MM.1S (cell line): ENCODE data around the gene GPR179.

Experiments
- DNase-seq: peaks from one replicate; pipeline ENCODE4 v3.0.0-alpha.2; 2015
- H2AFZ ChIP-seq: fragments of 300-600 bp; sonication (generic); 2 replicates; pipeline ENCODE4 v1.6.0; 2016; ENCODE audit warnings: antibody characterized with exemption, low read length
- H3F3A ChIP-seq: fragments of 300-600 bp; sonication (generic); 2 replicates; pipeline ENCODE4 v1.6.1; 2016; ENCODE audit warnings: mild to moderate bottlenecking, antibody characterized with exemption, low read length, moderate library complexity, mixed read lengths; ENCODE audit not compliant: insufficient read depth
- H3K27ac ChIP-seq: fragments of 300-600 bp; sonication (generic); 2 replicates; pipeline ENCODE4 v1.5.1; 2016; ENCODE audit warnings: mild to moderate bottlenecking, low read length
- H3K27me3 ChIP-seq: fragments of 300-600 bp; sonication (generic); replicated peaks from 2 replicates; pipeline ENCODE4 v1.6.0; 2016; ENCODE audit warnings: low read length; ENCODE audit not compliant: insufficient read depth
- H3K36me3 ChIP-seq: fragments of 300-600 bp; sonication (generic); replicated peaks from 2 replicates; pipeline ENCODE4 v1.6.1; 2016; ENCODE audit warnings: mild to moderate bottlenecking, low read length, mixed read lengths; ENCODE audit not compliant: insufficient read depth
- H3K4me1 ChIP-seq: fragments of 300-600 bp; sonication (generic); 2 replicates; pipeline ENCODE4 v1.6.1; 2016; ENCODE audit warnings: low read length, mixed read lengths
- H3K4me2 ChIP-seq: fragments of 300-600 bp; sonication (generic); 2 replicates; pipeline ENCODE4 v1.6.0; 2016; ENCODE audit warnings: low read depth, low read length
- H3K4me3 ChIP-seq: fragments of 300-600 bp; sonication (generic); 2 replicates; pipeline ENCODE4 v1.5.1; 2016; ENCODE audit warnings: low read length, mixed read lengths
- H3K79me2 ChIP-seq: fragments of 300-600 bp; sonication (generic); 2 replicates; pipeline ENCODE4 v1.6.1; 2016; ENCODE audit warnings: mixed run types, low read length, mixed read lengths
- H3K9ac ChIP-seq: fragments of 300-600 bp; sonication (generic); 2 replicates; pipeline ENCODE4 v1.6.1; 2016; ENCODE audit warnings: low read length, mixed read lengths
- H3K9me2 ChIP-seq: fragments of 300-600 bp; sonication (generic); replicated peaks from 2 replicates; pipeline ENCODE4 v1.6.1; 2016; ENCODE audit warnings: mild to moderate bottlenecking, low read length, mixed read lengths; ENCODE audit not compliant: insufficient read depth
- H3K9me3 ChIP-seq: fragments of 300-600 bp; sonication (generic); replicated peaks from 2 replicates; pipeline ENCODE4 v1.6.1; 2016; ENCODE audit warnings: mild to moderate bottlenecking, low read length, mixed read lengths; ENCODE audit not compliant: insufficient read depth
- H4K20me1 ChIP-seq: fragments of 300-600 bp; sonication (generic); 2 replicates; pipeline ENCODE4 v1.6.1; 2016; ENCODE audit warnings: mild to moderate bottlenecking, low read length, moderate library complexity, mixed read lengths; ENCODE audit not compliant: insufficient read depth
- CTCF ChIP-seq: fragments of 300-600 bp; sonication (generic); IDR thresholded peaks from 2 replicates; pipeline ENCODE4 v1.5.1; 2016; ENCODE audit warnings: antibody characterized with exemption, low read length, mixed read lengths
- EZH2 ChIP-seq: fragments of 300-600 bp; sonication (generic); optimal IDR thresholded peaks from 2 replicates; pipeline ENCODE3; 2017; ENCODE audit warnings: low read depth, mild to moderate bottlenecking, antibody characterized with exemption, low read length, mixed read lengths
- EZH2phosphoT487 ChIP-seq: fragments of 300-600 bp; sonication (generic); IDR thresholded peaks from 2 replicates; pipeline ENCODE4 v1.6.1; 2018; ENCODE audit warnings: antibody characterized with exemption, low read length

Gene GPR179

GRCh38 chr17:38325221-38325851 lies 18.4 kb downstream of the GPR179 start:
- Histone ChIP-seq H3K9me2 (no peaks in the 10 kb centered on the region), H4K20me1 (no peaks in the 10 kb centered on the region), H3K27ac (no peak overlapping the region), H3K9me3 (no peaks in the 10 kb centered on the region), H3K36me3 (peaks cover 3% of the 10 kb centered on the region; the same call in 1 of the 2 replicates), H2AFZ (no peak overlapping the region), H3K4me1 (no peaks in the 10 kb centered on the region), H3F3A (no peaks in the 10 kb centered on the region), H3K9ac (no peak overlapping the region), H3K4me3 (no peak overlapping the region), H3K79me2 (no peaks in the 10 kb centered on the region), H3K4me2 (no peak overlapping the region), H3K27me3 (no peaks in the 10 kb centered on the region)
- no peak for DNase-seq
- TF ChIP-seq EZH2phosphoT487 (no peak), CTCF (no peak), EZH2 (no peak)

- Histone ChIP-seq H3K9ac (no peak overlapping the region), H3K4me1 (no peaks in the 10 kb centered on the region), H3K9me2 (no peaks in the 10 kb centered on the region), H3K4me3 (no peak overlapping the region), H3F3A (no peaks in the 10 kb centered on the region), H4K20me1 (no peaks in the 10 kb centered on the region), H3K9me3 (no peaks in the 10 kb centered on the region), H3K27ac (no peak overlapping the region), H2AFZ (no peak overlapping the region), H3K4me2 (no peak overlapping the region), H3K27me3 (no peaks in the 10 kb centered on the region), H3K79me2 (no peaks in the 10 kb centered on the region), H3K36me3 (peaks cover 3% of the 10 kb centered on the region; the same call in 1 of the 2 replicates)
- no peak for DNase-seq
- no peak for TF ChIP-seq EZH2phosphoT487
- TF ChIP-seq EZH2, result no peak
- TF ChIP-seq CTCF, result no peak
These were observed 19.0 kb downstream of the GPR179 start for GRCh38 chr17:38324772-38325171.

GRCh38 chr17:38324141-38324697 lies 19.5 kb downstream of the GPR179 start:
- Histone ChIP-seq H3K9ac (no peak overlapping the region), H3K27ac (no peak overlapping the region)

More at GRCh38 chr17:38324141-38324697, 19.5 kb downstream of the GPR179 start:
- Histone ChIP-seq H2AFZ (no peak overlapping the region), H4K20me1 (no peaks in the 10 kb centered on the region), H3K9me2 (no peaks in the 10 kb centered on the region), H3K79me2 (no peaks in the 10 kb centered on the region), H3K9me3 (no peaks in the 10 kb centered on the region), H3K4me2 (no peak overlapping the region), H3K4me1 (no peaks in the 10 kb centered on the region), H3K4me3 (no peak overlapping the region), H3F3A (no peaks in the 10 kb centered on the region), H3K36me3 (peaks cover 3% of the 10 kb centered on the region; the same call in 1 of the 2 replicates), H3K27me3 (no peaks in the 10 kb centered on the region)
- no peak for TF ChIP-seq EZH2
- no peak for TF ChIP-seq CTCF
- TF ChIP-seq EZH2phosphoT487, result no peak
- DNase-seq, result no peak
